Loucy (cell line): ENCODE measurements around the gene FBXO31.

Experiments used
- CTCF ChIP-seq: fragments of 200-600 bp; sonication (generic); conservative IDR thresholded peaks from 2 replicates; pipeline ENCODE4 v1.5.1; 2014; ENCODE audit warnings: mild to moderate bottlenecking, antibody characterized with exemption, low read length
- EZH2phosphoT487 ChIP-seq: fragments of 200-600 bp; IDR thresholded peaks from 2 replicates; pipeline ENCODE4 v1.6.1; 2018; ENCODE audit warnings: antibody characterized with exemption, mild to moderate bottlenecking, moderate library complexity, borderline replicate concordance

GRCh38 chr16:87346517-87347060 lies 37.0 kb downstream of the FBXO31 start:
- no peak for TF ChIP-seq CTCF
- no peak for TF ChIP-seq EZH2phosphoT487
